ENCODE measurements around the gene GAR1.

DNA sequence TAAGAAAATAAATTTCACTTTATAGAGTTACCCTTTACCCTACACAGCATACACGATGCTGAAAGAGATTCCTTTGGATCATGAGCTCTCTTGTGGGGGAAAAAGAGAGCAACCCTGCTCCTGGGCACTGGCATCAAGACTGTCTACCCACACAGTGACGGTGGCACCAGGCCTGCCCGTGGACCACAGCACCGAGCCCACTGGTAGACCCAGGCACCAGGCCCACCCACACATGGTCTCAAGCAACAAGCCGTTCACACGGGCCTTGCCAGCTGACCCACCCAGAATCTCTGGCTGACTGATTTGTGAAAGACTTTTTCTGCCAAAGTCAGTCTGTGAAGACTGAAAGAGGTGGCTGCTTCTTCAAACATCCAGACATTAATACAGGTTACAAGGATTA, 20.5 kb upstream of the GAR1 start:
- TF ChIP-seq CTCF (tag by site-specific recombination; IDR thresholded peaks at IDR 0.05) (no peak), ZNF366 (tag by site-specific recombination; conservative IDR thresholded peaks at IDR 0.05) (no peak), ZNF843 (tag by site-specific recombination; IDR thresholded peaks at IDR 0.05) (no peak), REST (tag by site-specific recombination; IDR thresholded peaks at IDR 0.05) (no peak), ZNF664 (tag by site-specific recombination; IDR thresholded peaks at IDR 0.05) (no peak), ZBTB21 (tag by site-specific recombination; IDR thresholded peaks at IDR 0.05) (no peak), PRDM1 (tag by site-specific recombination; IDR thresholded peaks at IDR 0.05) (no peak), ZNF645 (tag by site-specific recombination; IDR thresholded peaks at IDR 0.05) (no peak), ZNF174 (tag by site-specific recombination; IDR thresholded peaks at IDR 0.05) (no peak)
